H1 (cell line): ENCODE results near the gene PNPLA3. TPM values are rescaled to one million over a fixed set of nuclear protein-coding genes. Genes with fewer than 3 reads are reported as not detected.

Source experiments
- CTCF ChIA-PET: fragments of 300-600 bp; sonication (Branson Sonifier 250); formaldehyde crosslinking; loops from one replicate; lab custom pipeline; 2021; ENCODE audit not compliant: partially characterized antibody; lab: Charles Lee
- POLR2A ChIA-PET: fragments of 300-600 bp; sonication (Branson Sonifier 250); formaldehyde crosslinking; loops from one replicate; lab custom pipeline; 2021; ENCODE audit warnings: inconsistent platforms; ENCODE audit not compliant: partially characterized antibody; lab: Charles Lee
- DNase-seq, 2 experiments: peaks; one replicate each; pipeline versions ENCODE4 v3.0.0 to v3.0.0-alpha.2; 2010 to 2022; ENCODE audit warnings: low spot score in 2 of 2, low read depth in 1 of 2, mixed read lengths in 1 of 2
- FAIRE-seq: peaks from 2 replicates; lab custom pipeline; 2011; peaks lifted over from hg19 to GRCh38; lab: Jason Lieb, UNC
- H2AFZ ChIP-seq: 2 replicates; pipeline ENCODE4 v1.8.1; 2012; ENCODE audit warnings: low read length, inconsistent platforms
- H2AK5ac ChIP-seq: 2 replicates; pipeline ENCODE4 v1.6.1; 2013; ENCODE audit warnings: low read depth, low read length
- H2BK120ac ChIP-seq: replicated peaks from 2 replicates; pipeline ENCODE3; 2013; ENCODE audit warnings: low read depth, low read length, inconsistent platforms
- H2BK12ac ChIP-seq: 2 replicates; pipeline ENCODE4 v1.6.1; 2013; ENCODE audit warnings: low read depth, low read length
- H2BK15ac ChIP-seq: 2 replicates; pipeline ENCODE4 v1.6.1; 2013; ENCODE audit warnings: low read length
- H2BK20ac ChIP-seq: 2 replicates; pipeline ENCODE4 v1.6.1; 2013; ENCODE audit warnings: low read length
- H2BK5ac ChIP-seq: 2 replicates; pipeline ENCODE4 v1.6.1; 2013; ENCODE audit warnings: low read depth, low read length
- H3K14ac ChIP-seq: 2 replicates; pipeline ENCODE4 v1.6.1; 2013; ENCODE audit warnings: inconsistent platforms; ENCODE audit not compliant: insufficient read length
- H3K18ac ChIP-seq: 2 replicates; pipeline ENCODE4 v1.6.1; 2013; ENCODE audit warnings: low read length; ENCODE audit errors: extremely low read depth
- H3K23ac ChIP-seq: 2 replicates; pipeline ENCODE4 v1.6.1; 2013; ENCODE audit warnings: inconsistent platforms; ENCODE audit not compliant: insufficient read length
- H3K23me2 ChIP-seq: 2 replicates; pipeline ENCODE4 v1.6.1; 2013; ENCODE audit warnings: low read depth, low read length
- H3K27ac ChIP-seq: 2 replicates; pipeline ENCODE4 v1.6.1; 2011; ENCODE audit warnings: low read depth, low read length, inconsistent platforms
- H3K27me3 ChIP-seq, 4 experiments: replicated peaks in 1 of 4; 1 replicate in 1 of 4; 2 replicates in 3 of 4; pipeline versions ENCODE4 v1.6.1 to v1.8.1; 2011 to 2013; ENCODE audit warnings: low read length in 3 of 4, mild to moderate bottlenecking in 3 of 4, inconsistent platforms in 2 of 4, mixed read lengths in 2 of 4, moderate library complexity in 1 of 4; ENCODE audit not compliant: control insufficient read depth in 3 of 4, insufficient read depth in 3 of 4; ENCODE audit errors: extremely low read depth in 1 of 4
- H3K36me3 ChIP-seq, 4 experiments: 2 replicates each; pipeline versions ENCODE4 v1.6.1 to v1.8.1; 2011 to 2013; ENCODE audit warnings: mild to moderate bottlenecking in 4 of 4, low read length in 3 of 4, moderate library complexity in 2 of 4, control low read depth in 1 of 4, inconsistent platforms in 1 of 4; ENCODE audit not compliant: insufficient read depth in 4 of 4, control insufficient read depth in 2 of 4
- H3K4ac ChIP-seq: replicated peaks from 2 replicates; pipeline ENCODE3; 2013; ENCODE audit warnings: low read length, low read depth, mixed read lengths, inconsistent platforms; ENCODE audit not compliant: insufficient read length
- H3K4me1 ChIP-seq, 4 experiments: replicated peaks in 1 of 4; 1 replicate in 1 of 4; 2 replicates in 3 of 4; pipeline versions ENCODE4 v1.6.1 to v1.8.1; 2011 to 2013; ENCODE audit warnings: low read length in 3 of 4, inconsistent platforms in 2 of 4, mixed read lengths in 1 of 4; ENCODE audit not compliant: insufficient read depth in 4 of 4, control insufficient read depth in 3 of 4
- H3K4me2 ChIP-seq, 2 experiments: 2 replicates each; pipeline versions ENCODE4 v1.6.1 to v1.8.1; 2011 to 2013; ENCODE audit warnings: low read depth in 2 of 2, low read length in 2 of 2, control low read depth in 1 of 2, inconsistent platforms in 1 of 2, mild to moderate bottlenecking in 1 of 2; ENCODE audit not compliant: insufficient read depth in 1 of 2
- H3K4me3 ChIP-seq, 4 experiments: fragments of 200-600, 300-600 bp in 1 of 4; sonication (generic), shearing (Covaris generic), sonication (Bioruptor Twin) in 1 of 4; 2 replicates each; pipeline versions ENCODE4 v1.5.1 to v1.8.1; 2011 to 2016; ENCODE audit warnings: low read length in 4 of 4, low read depth in 3 of 4, control low read depth in 2 of 4, inconsistent platforms in 2 of 4, mild to moderate bottlenecking in 2 of 4, mixed read lengths in 1 of 4, moderate library complexity in 1 of 4; ENCODE audit not compliant: insufficient read depth in 2 of 4; ENCODE audit errors: extremely low read depth in 1 of 4
- H3K56ac ChIP-seq: replicated peaks from 2 replicates; pipeline ENCODE3; 2013; ENCODE audit warnings: low read depth, mild to moderate bottlenecking, mixed read lengths, low read length, inconsistent platforms; ENCODE audit not compliant: insufficient read length
- H3K79me1 ChIP-seq: 2 replicates; pipeline ENCODE4 v1.6.1; 2013; ENCODE audit warnings: low read depth, low read length, control low read depth
- H3K79me2 ChIP-seq, 2 experiments: 2 replicates each; pipeline versions ENCODE4 v1.6.1 to v1.8.1; 2012 to 2013; ENCODE audit warnings: low read length in 2 of 2, mild to moderate bottlenecking in 2 of 2, inconsistent platforms in 1 of 2; ENCODE audit not compliant: insufficient read depth in 2 of 2, control insufficient read depth in 1 of 2
- H3K9ac ChIP-seq, 4 experiments: replicated peaks in 1 of 4; 1 replicate in 1 of 4; 2 replicates in 3 of 4; pipeline versions ENCODE4 v1.6.1 to v1.8.1; 2011 to 2013; ENCODE audit warnings: low read depth in 3 of 4, low read length in 3 of 4, control low read depth in 2 of 4, mild to moderate bottlenecking in 2 of 4, moderate library complexity in 2 of 4, inconsistent platforms in 1 of 4; ENCODE audit errors: extremely low read depth in 1 of 4
- H3K9me3 ChIP-seq, 2 experiments: 2 replicates each; pipeline versions ENCODE4 v1.6.1 to v1.8.1; 2012 to 2013; ENCODE audit warnings: mild to moderate bottlenecking in 2 of 2, moderate library complexity in 2 of 2, control low read depth in 1 of 2, inconsistent platforms in 1 of 2, low read depth in 1 of 2, low read length in 1 of 2, mixed read lengths in 1 of 2; ENCODE audit not compliant: insufficient read depth in 2 of 2
- H4K20me1 ChIP-seq, 2 experiments: replicated peaks in 1 of 2; 2 replicates each; pipeline versions ENCODE3 to v1.8.1; 2011 to 2013; ENCODE audit warnings: inconsistent platforms in 2 of 2, low read length in 2 of 2, mild to moderate bottlenecking in 1 of 2; ENCODE audit not compliant: insufficient read depth in 2 of 2, control insufficient read depth in 1 of 2
- H4K5ac ChIP-seq: 2 replicates; pipeline ENCODE4 v1.6.1; 2013; ENCODE audit warnings: low read length, low read depth, mixed read lengths, inconsistent platforms; ENCODE audit not compliant: insufficient read length
- H4K8ac ChIP-seq: 2 replicates; pipeline ENCODE4 v1.8.0; 2013; ENCODE audit warnings: mild to moderate bottlenecking, moderate library complexity, low read length, inconsistent platforms; ENCODE audit not compliant: insufficient read depth; ENCODE audit errors: extremely low read depth
- H4K91ac ChIP-seq: replicated peaks from 2 replicates; pipeline ENCODE3; 2013; ENCODE audit warnings: low read length, mixed read lengths, inconsistent platforms; ENCODE audit not compliant: insufficient read length
- POLR2AphosphoS5 ChIP-seq: IDR thresholded peaks from 2 replicates; pipeline ENCODE4 v1.6.1; 2011; ENCODE audit warnings: low read depth, low read length
- RAD21 ChIP-seq, 2 experiments: IDR thresholded peaks in 1 of 2; conservative IDR thresholded peaks in 1 of 2; 2 replicates each; pipeline ENCODE4 v1.6.1; 2011; ENCODE audit warnings: low read depth in 2 of 2, low read length in 2 of 2, improper control_type of control experiment in 1 of 2, inconsistent platforms in 1 of 2, mild to moderate bottlenecking in 1 of 2, moderate library complexity in 1 of 2
- ZNF274 ChIP-seq: IDR thresholded peaks from 2 replicates; pipeline ENCODE4 v1.7.0; 2012; ENCODE audit warnings: low read length, borderline replicate concordance; ENCODE audit errors: extremely low read depth
- WGBS, 2 experiments: shearing (Covaris generic) in 1 of 2; methylation state at CpG; one replicate each; pipeline versions ENCODE4 v1.1.6 to v1.1.7; 2013 to 2015; ENCODE audit warnings: low lambda C conversion rate in 2 of 2, mixed read lengths in 2 of 2, inconsistent platforms in 1 of 2, low coverage in 1 of 2, missing lambda C conversion rate in 1 of 2; ENCODE audit not compliant: insufficient replicate concordance in 2 of 2, insufficient coverage in 1 of 2, insufficient read length in 1 of 2; ENCODE audit errors: extremely low coverage in 1 of 2, missing lambda C conversion rate in 1 of 2; 5-methylcytosine and 5-hydroxymethylcytosine counted together
- polyA plus RNA-seq, 7 experiments: library from polyadenylated mRNA; depleted of rRNA in 3 of 7; stranded (reverse) in 5 of 7; unstranded in 2 of 7; fragments of >200 nt in 5 of 7; fragments of 200-250 nt in 2 of 7; gene quantifications; 1 replicate in 5 of 7; 2 replicates in 1 of 7; 4 replicates in 1 of 7; pipeline versions ENCODE4 v1.2.1 to v1.2.3, GENCODE V29; 2011 to 2013; ENCODE audit warnings: missing spikeins in 2 of 7, mixed read lengths in 2 of 7
- total RNA-seq: library from RNA; stranded (reverse); fragmentation: NEBNext Ultra II Directional; extraction: Animal tissue kit (Norgen Biotek cat#: 25700); gene quantifications from 2 replicates; pipeline ENCODE4 v1.2.1, GENCODE V29; 2021
- TF ChIP-seq, protein P1 (sequence below): IDR thresholded peaks from 2 replicates; pipeline ENCODE4 v1.6.1; 2012; ENCODE audit warnings: inconsistent platforms
- TF ChIP-seq, protein P2 (sequence below), 3 experiments: IDR thresholded peaks; 1 replicate in 2 of 3; 2 replicates in 1 of 3; pipeline versions ENCODE4 v1.5.1 to v1.6.1; 2011; ENCODE audit warnings: low read length in 3 of 3, mild to moderate bottlenecking in 3 of 3, inconsistent platforms in 2 of 3, low read depth in 1 of 3, moderate library complexity in 1 of 3; ENCODE audit not compliant: insufficient read depth in 1 of 3; ENCODE audit errors: control extremely low read depth in 1 of 3

PNPLA3 gene
- total and polyA plus RNA-seq, 2 of the 8 experiments (the other 6 are each of a cell fraction or from before 2014, with no cell fraction given): 17.5 to 23.4 TPM

DNA sequence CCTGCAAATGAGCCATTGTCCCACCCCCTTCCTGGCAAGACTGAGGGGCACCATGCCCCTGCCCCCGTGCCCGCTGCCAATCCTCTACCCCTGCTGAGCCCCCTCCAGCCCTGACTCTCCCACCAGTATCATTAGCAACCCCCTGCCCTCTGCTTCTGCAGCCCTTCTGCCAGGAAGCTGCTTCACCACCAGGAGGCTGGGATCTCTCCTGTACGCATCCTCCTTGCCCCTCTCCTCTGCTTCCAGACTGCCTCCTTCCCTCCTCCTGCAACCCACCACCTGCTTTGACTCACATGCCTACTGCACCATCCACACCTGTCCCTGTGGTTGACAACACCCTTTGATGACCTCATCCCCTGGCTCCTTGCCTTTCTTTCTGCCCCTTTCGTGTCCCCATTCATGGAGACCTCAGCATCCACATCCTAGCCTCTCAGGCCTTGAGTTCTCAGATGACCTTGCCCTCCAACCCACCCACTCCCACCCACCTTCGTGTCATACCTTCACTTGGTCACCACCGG, 13.4 kb upstream of the PNPLA3 start:
- peaks cover 0 to 2% (median 0%) of the 10 kb centered on the region in 4 experiments; a peak in 1 of 7 replicates for H3K4me1 ChIP-seq
- no peak overlapping the region for H4K91ac ChIP-seq
- ChIA-PET POLR2A (interaction anchor here (1.8 kb wide), 1 partner anchor 12 kb away, joined by 7 read pairs; no protein-coding TSS in a partner anchor), CTCF (interaction anchor here (1.0 to 21.4 kb wide), 3 partner anchors 13 to 176 kb away, joined by 3 to 226 read pairs (median 10); no protein-coding TSS in a partner anchor)
- no peak overlapping the region for H2BK20ac ChIP-seq
- no peak overlapping the region for H3K9ac ChIP-seq
- H3K27ac ChIP-seq: no peak overlapping the region
- H3K27me3 ChIP-seq: no peaks in the 10 kb centered on the region; a peak in 1 of 7 replicates
- no peak overlapping the region for H2AFZ ChIP-seq
- 62% methylated on average over 4 of the region's 6 CpGs; no CpG with 5 or more reads in 1 of the 2 experiments for WGBS, 2 experiments
- no peaks in the 10 kb centered on the region for H3K79me1 ChIP-seq
- no peak overlapping the region for H2AK5ac ChIP-seq
- no peak overlapping the region for H3K4ac ChIP-seq
- H3K23ac ChIP-seq: no peak overlapping the region
- H3K4me3 ChIP-seq: no peak overlapping the region
- no peak overlapping the region for H2BK5ac ChIP-seq
- no peaks in the 10 kb centered on the region for H3K79me2 ChIP-seq
- H3K56ac ChIP-seq: no peak overlapping the region
- no peak overlapping the region for H4K8ac ChIP-seq
- H2BK12ac ChIP-seq: no peak overlapping the region
- no peak overlapping the region for H2BK120ac ChIP-seq
- peaks cover 2% of the 10 kb centered on the region; the same call in 1 of the 2 replicates for H3K23me2 ChIP-seq
- H3K18ac ChIP-seq: peak overlapping the region; percentile 48; the same call in 1 of the 2 replicates
- no peak overlapping the region for H3K4me2 ChIP-seq
- no peaks in the 10 kb centered on the region; a peak in 1 of 4 replicates for H3K9me3 ChIP-seq
- H4K5ac ChIP-seq: no peak overlapping the region
- FAIRE-seq (no peak), DNase-seq (no peak)
- H4K20me1 ChIP-seq: peaks cover 0 to under 1% of the 10 kb centered on the region in 2 experiments
- H3K14ac ChIP-seq: no peak overlapping the region
- H3K36me3 ChIP-seq: no peaks in the 10 kb centered on the region
- no peak overlapping the region for H2BK15ac ChIP-seq
- TF ChIP-seq, protein P1, sequence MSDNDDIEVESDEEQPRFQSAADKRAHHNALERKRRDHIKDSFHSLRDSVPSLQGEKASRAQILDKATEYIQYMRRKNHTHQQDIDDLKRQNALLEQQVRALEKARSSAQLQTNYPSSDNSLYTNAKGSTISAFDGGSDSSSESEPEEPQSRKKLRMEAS: peak; percentile 52; the same call in 1 of the 2 replicates
- TF ChIP-seq, protein P2, sequence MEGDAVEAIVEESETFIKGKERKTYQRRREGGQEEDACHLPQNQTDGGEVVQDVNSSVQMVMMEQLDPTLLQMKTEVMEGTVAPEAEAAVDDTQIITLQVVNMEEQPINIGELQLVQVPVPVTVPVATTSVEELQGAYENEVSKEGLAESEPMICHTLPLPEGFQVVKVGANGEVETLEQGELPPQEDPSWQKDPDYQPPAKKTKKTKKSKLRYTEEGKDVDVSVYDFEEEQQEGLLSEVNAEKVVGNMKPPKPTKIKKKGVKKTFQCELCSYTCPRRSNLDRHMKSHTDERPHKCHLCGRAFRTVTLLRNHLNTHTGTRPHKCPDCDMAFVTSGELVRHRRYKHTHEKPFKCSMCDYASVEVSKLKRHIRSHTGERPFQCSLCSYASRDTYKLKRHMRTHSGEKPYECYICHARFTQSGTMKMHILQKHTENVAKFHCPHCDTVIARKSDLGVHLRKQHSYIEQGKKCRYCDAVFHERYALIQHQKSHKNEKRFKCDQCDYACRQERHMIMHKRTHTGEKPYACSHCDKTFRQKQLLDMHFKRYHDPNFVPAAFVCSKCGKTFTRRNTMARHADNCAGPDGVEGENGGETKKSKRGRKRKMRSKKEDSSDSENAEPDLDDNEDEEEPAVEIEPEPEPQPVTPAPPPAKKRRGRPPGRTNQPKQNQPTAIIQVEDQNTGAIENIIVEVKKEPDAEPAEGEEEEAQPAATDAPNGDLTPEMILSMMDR (IDR thresholded peaks at IDR 0.05; ENCODE audit: control extremely low read depth in 1 of 3, insufficient read depth in 1 of 3, low read depth in 1 of 3, low read length in 3 of 3): peak in 1 of 3 experiments; percentile 1; a peak in 1 of 4 replicates
- no peak for TF ChIP-seq RAD21 (IDR thresholded peaks at IDR 0.05 in 1 of 2, conservative IDR thresholded peaks at IDR 0.05 in 1 of 2; ENCODE audit: low read depth in 2 of 2, low read length in 2 of 2)
- no peak for TF ChIP-seq POLR2AphosphoS5
- TF ChIP-seq ZNF274: no peak
